CD4-positive, alpha-beta T cell treated with Interleukin-6 for 4 hours (primary cell): ENCODE data around the gene DHX15.
A peak's percentile ranks its signal among the peaks of the same experiment; 100 is the strongest.

Source experiments
- DNase-seq: peaks from one replicate; pipeline ENCODE4 v3.0.0-alpha.2; 2020; ENCODE audit warnings: mixed read lengths

DHX15 gene

GRCh38 chr4:24584211-24584850 lies at the start of gene DHX15:
DHX15 (minus strand) TSS chr4:24584554; CDS start chr4:24584393, 161 bp downstream.
- peak; percentile 94 for DNase-seq

DNA sequence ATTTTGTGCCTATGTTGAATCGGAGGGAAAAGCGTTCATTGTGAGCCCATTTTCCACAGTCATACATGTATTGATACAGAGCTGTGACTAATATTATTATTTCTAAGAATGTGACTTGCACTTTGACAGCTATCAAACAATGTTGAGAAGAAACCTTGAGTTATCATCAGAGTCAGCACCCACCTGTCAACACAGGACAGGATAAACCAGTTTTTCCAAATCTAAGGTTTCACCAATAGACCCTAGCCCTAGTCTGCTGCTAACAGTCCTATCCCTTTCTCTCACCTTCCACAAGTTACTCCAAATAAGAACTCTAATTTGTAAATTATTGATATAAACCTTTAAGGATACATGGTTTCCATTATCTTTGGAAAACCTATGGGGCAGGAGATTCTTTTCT lies 47.7 kb upstream of the DHX15 start:
- no peak for DNase-seq

DNA sequence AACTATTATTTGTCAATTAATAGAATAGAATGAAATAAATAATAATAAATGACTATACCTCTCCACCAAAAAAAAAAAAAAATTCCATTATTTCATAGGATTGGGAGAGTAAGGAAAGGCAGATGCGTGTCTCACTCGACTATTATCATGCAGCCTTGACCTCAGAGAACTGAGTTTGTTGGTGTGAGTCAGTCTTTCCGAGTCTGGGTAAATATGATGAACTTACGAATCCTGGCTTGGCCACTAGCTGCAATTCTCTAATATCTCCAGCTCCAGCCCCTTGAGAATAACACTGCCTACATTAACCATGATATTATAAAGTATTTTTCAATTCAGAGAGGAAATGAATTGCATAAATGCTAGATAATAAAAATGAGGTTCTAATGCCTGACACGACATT lies 46.6 kb upstream of the DHX15 start:
- no peak for DNase-seq

DNA sequence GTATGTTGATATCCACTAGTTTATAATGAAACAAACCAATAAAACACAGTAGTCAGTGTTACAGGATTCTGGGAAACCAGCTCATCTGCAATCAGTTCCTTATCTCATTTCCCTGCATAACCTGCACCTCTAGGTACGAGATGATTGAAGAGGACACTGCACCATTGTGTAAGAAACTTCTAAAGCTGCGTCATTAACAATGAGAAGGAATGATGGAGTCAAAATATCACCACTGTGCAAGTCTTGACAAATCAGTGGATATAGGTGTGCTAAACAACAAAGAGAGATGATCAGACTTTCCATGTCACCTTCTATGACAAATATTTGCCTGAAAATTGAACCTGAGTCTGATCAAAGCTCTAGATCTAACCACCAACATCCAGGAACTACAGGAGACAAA lies 40.7 kb upstream of the DHX15 start:
- DNase-seq = no peak

DNA sequence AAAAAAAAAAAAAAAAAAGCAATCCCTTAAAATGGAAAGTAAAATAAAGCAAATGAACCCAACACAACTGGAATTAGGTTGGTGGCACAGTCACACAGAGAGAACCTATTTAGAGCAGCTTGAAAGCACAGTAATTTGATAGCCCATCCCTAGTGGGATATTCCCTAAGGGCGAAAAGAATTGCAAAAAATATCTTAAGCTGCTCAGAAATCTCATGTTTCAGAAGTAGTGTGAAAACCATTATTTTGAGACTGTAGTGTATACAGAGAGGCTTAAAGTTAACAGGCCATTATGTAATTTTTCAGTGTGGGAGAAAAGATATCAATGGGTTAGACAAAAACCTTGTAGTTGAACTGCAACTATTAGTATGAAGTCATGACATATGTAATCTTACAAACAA lies 40.0 kb upstream of the DHX15 start:
- DNase-seq = no peak

- DNase-seq = no peak
Observed at GRCh38 chr4:24622146-24622834, 37.9 kb upstream of the DHX15 start.

GRCh38 chr4:24615977-24616376 lies 31.6 kb upstream of the DHX15 start:
- no peak for DNase-seq

- no peak for DNase-seq
Observed at GRCh38 chr4:24614881-24615280, 30.5 kb upstream of the DHX15 start.

DNA sequence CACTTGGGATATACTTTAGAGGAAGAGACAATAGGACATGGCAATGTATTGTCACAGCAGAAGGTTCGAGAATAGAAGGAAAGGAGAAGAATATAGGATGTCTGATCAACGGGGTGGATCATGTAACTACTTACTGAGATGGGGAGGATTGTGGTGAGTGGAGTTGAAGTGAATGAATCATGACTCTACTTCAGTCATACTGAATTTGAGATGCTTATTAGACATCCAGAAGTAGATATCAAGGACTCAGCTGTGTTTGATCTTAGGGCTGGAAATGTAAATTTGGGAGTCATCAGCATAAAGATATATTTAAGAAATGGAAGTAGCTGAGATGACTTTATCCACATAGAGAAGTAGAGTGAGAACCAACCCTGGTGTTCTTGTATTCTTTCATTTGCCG lies 29.1 kb upstream of the DHX15 start:
- no peak for DNase-seq

DNA sequence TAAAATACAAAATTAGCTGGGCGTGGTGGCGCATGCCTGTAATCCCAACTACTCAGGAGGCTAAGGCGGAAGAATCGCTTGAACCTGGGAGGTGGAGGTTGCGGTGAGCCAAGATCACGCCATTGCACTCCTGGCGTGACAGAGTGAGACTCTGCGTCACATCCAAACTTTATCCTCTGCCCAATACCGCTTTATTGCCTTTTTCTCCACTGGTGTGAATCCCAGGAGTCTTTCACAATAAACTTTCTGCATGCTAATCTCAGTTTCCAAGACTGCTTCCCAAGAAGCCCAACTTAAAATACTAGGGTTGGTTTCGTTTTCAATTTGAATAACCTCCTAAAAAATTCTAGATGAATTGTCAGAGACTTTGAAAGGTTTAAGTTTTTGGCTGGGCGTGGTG lies 27.2 kb upstream of the DHX15 start:
- DNase-seq = no peak

DNA sequence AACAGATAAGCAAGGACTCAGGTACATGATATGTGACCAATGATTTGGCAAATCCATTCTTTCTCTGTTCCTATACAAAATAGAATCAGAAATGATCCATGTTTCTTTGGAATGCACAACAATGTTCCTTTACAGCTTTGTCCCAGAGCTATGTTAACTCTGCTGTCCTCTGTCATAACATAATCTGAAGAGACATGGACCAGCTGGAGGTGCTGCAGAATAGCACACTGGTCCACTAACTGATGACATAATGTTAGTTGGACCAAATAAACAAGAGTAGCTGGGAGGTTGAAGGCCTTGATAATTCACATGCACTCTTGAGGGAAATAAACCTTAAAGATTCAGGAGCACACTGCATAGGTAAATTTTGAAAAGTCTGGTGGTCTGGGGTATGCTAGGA lies 23.0 kb upstream of the DHX15 start:
- DNase-seq = no peak

- DNase-seq = no peak
Observed at GRCh38 chr4:24605216-24605615, 20.9 kb upstream of the DHX15 start.

GRCh38 chr4:24604558-24605214 lies 20.3 kb upstream of the DHX15 start:
- DNase-seq = no peak

GRCh38 chr4:24603343-24603742 lies 19.0 kb upstream of the DHX15 start:
- DNase-seq = no peak

- DNase-seq = no peak
Observed at GRCh38 chr4:24601121-24601520, 16.8 kb upstream of the DHX15 start.

DNA sequence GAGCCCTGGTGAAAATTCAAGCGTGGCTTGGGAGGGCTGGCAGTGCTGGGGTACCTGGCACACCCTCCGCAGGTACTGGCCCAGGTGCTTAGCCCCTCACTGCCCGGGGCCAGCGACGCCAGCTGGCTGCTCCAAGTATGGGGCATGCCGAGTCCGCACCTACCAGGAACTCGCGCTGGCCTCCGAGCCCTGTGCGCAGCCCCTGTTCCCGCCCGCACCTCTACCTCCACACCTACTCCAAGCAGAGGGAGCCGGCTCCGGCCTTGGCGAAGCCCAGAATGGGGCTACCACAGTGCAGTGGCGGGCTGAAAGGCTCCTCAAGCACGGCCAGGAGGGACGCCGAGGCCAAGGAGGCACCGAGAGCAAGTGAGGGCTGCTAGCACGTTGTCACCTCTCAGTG lies 14.9 kb upstream of the DHX15 start:
- DNase-seq = no peak

DNA sequence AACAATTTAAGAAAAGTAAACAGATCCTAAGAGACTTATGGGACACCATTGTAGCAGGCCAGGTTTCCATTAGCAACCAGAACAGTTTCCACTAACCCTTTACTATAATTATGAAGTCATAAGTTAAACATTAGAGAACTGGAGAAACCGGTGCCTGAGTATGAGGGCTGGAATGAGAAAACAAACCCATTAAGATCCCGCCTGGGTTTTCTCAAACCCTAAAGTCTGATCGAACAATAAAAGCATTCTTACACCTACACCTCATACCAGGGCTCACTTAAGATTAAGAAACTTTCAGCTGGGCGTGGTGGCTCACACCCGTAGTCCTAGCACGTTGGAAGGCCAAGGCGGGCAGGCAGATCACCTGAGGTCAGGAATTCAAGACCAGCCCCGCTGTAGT lies 13.7 kb upstream of the DHX15 start:
- no peak for DNase-seq

- no peak for DNase-seq
Observed at GRCh38 chr4:24595659-24596058, 11.3 kb upstream of the DHX15 start.

DNA sequence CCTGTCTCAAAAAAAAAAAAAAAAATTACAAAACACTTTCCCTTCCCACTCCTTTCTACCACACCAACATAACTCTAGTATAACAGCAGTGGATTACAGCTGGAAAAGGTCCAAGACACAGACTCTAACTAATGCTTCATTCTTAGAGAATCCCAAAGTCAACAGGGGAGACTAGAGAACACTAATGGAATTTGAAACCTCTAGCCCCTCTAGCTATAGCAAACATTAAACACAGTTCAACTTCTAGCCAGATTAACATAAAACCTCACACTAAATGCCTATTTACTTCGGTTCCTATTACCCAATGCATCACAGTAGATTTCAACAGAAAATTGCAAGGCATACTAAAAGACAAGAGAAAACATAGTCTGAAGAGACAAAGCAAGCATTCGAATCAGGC lies 10.5 kb upstream of the DHX15 start:
- no peak for DNase-seq

GRCh38 chr4:24589448-24589847 lies 5.1 kb upstream of the DHX15 start:
- no peak for DNase-seq

DNA sequence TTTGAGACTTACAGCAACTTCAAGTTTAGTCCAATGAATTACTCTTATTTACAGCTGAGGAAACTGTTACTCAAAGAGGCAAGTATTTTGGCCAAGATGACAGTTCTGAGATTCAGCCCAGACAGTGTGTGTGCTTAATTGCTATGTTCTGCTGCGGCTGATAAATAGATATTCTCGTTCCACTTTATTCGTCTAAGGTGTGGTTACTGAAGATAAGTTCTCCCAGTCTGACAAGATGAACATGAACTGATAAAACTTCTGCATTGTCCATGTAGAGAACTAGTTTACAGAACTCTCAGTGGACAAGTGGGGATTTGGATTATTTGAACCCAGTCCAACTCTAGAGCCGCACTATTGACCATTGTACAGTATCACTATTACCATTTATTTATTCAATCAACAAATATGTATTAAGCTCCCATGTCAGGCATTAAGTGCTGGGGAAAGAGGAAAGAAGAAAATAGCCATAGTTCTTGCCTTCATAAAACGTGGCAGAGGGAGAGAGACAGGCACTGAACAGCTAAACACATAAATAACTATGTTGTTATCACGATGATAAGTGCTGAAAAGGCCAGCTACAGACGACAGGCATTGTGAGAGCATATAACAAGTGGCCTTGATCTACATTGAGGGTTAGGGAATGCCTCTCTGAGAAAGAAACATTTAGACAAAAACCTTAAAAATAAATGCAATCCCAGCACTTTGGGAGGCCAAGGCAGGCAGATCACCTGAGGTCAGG lies 4.0 kb upstream of the DHX15 start:
- DNase-seq = no peak

DNA sequence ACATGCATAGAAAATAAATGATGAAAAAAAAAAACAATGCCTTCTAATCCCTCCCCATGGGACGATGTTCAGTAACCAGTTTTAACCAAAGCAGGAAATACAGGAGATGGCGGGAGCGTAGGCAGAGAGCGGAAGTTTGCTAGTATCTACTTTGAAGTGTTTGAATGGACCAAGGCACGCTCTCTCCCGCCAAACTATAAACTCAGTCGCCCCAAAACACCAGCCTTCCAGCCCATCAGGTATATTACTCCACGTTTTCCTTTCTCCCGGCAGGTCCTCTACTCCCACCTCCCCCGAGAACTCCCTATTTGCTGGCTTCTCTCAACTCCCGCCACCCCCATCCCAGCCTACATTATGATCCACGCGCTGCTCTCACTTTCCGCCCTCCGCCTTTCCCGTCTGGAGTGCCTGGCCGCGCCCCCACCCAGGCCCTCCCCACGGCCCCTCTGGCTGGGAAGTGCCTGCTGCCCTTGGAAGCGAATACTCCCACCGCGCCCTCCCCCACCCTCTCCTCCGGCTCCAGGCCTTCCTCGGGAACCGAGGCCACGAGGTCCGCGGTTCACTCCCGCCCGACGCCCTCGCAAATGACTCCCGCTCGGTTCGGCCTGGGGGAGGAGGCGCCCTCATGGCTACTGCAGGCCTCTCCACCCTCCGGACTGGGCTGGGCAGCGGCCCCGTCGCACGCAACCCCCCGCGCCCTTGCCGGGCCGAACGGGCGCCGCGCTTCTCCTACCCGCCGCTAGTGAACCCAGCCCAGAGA lies 723 bp downstream of the DHX15 start:
- DNase-seq = peak; percentile 36
